Left forelimb (tissue), 1 donor: Measurements from ENCODE around the gene KLHL35.
"Not testable (repeated sequence)": the region's sequence is repeated elsewhere in the genome, so short reads cannot be mapped to it uniquely, and the experiment has no call there.

Source experiments
- DNase-seq: peaks from one replicate; pipeline ENCODE4 v3.0.0-alpha.2; 2018; ENCODE audit warnings: low spot score

Gene KLHL35

GRCh38 chr11:75425422-75425821, 7.6 kb downstream of the KLHL35 start:
- no peak for DNase-seq

- no peak for DNase-seq
Measured at GRCh38 chr11:75424396-75424795, 8.6 kb downstream of the KLHL35 start.

GRCh38 chr11:75423721-75424120, 9.3 kb downstream of the KLHL35 start:
- no peak for DNase-seq

- no peak for DNase-seq
Measured at GRCh38 chr11:75422248-75423231, 10.5 kb downstream of the KLHL35 start.

- DNase-seq: no peak
Measured at GRCh38 chr11:75421902-75422247, 11.1 kb downstream of the KLHL35 start.

- no peak for DNase-seq
Measured at GRCh38 chr11:75421035-75421602, 11.9 kb downstream of the KLHL35 start.

- DNase-seq: no peak
Measured at GRCh38 chr11:75420224-75421034, 12.6 kb downstream of the KLHL35 start.

- no peak for DNase-seq
Measured at GRCh38 chr11:75413864-75414263, 19.1 kb downstream of the KLHL35 start.

GRCh38 chr11:75413146-75413545, 19.9 kb downstream of the KLHL35 start:
- not testable (repeated sequence) for DNase-seq

- DNase-seq: not testable (repeated sequence)
Measured at GRCh38 chr11:75409971-75410370, 23.0 kb downstream of the KLHL35 start.

GRCh38 chr11:75408957-75409219, 24.1 kb downstream of the KLHL35 start:
- DNase-seq: no peak

GRCh38 chr11:75406338-75406777, 26.6 kb downstream of the KLHL35 start:
- DNase-seq: no peak

GRCh38 chr11:75403983-75404658, 28.9 kb downstream of the KLHL35 start:
- DNase-seq: no peak

- no peak for DNase-seq
Measured at GRCh38 chr11:75403037-75403436, 30.0 kb downstream of the KLHL35 start.

- DNase-seq: no peak
Measured at GRCh38 chr11:75402002-75402773, 30.8 kb downstream of the KLHL35 start.

- DNase-seq: no peak
Measured at GRCh38 chr11:75400146-75400865, 32.7 kb downstream of the KLHL35 start.

- DNase-seq: peak; percentile 92
Measured at GRCh38 chr11:75399344-75400145, 33.5 kb downstream of the KLHL35 start, which contains the start of gene RPS3. Gene RPS3 (plus strand): TSS chr11:75399518. CDS start chr11:75399548, 30 bp downstream.

GRCh38 chr11:75398906-75399305, 34.1 kb downstream of the KLHL35 start:
- no peak for DNase-seq

- no peak for DNase-seq
Measured at GRCh38 chr11:75394085-75394840, 38.7 kb downstream of the KLHL35 start.
